H1 (cell line): ENCODE data around the gene TGM6. TPM values are rescaled to one million over a fixed set of nuclear protein-coding genes. Genes with fewer than 3 reads are reported as not detected.

ENCODE experiments used
- CTCF ChIA-PET: fragments of 300-600 bp; sonication (Branson Sonifier 250); formaldehyde crosslinking; loops from one replicate; lab custom pipeline; 2021; ENCODE audit not compliant: partially characterized antibody; lab: Charles Lee
- POLR2A ChIA-PET: fragments of 300-600 bp; sonication (Branson Sonifier 250); formaldehyde crosslinking; loops from one replicate; lab custom pipeline; 2021; ENCODE audit warnings: inconsistent platforms; ENCODE audit not compliant: partially characterized antibody; lab: Charles Lee
- DNase-seq, 2 experiments: peaks; one replicate each; pipeline versions ENCODE4 v3.0.0 to v3.0.0-alpha.2; 2010 to 2022; ENCODE audit warnings: low spot score in 2 of 2, low read depth in 1 of 2, mixed read lengths in 1 of 2
- FAIRE-seq: peaks from 2 replicates; lab custom pipeline; 2011; peaks lifted over from hg19 to GRCh38; lab: Jason Lieb, UNC
- H2AFZ ChIP-seq: 2 replicates; pipeline ENCODE4 v1.8.1; 2012; ENCODE audit warnings: low read length, inconsistent platforms
- H2AK5ac ChIP-seq: 2 replicates; pipeline ENCODE4 v1.6.1; 2013; ENCODE audit warnings: low read depth, low read length
- H2BK120ac ChIP-seq: replicated peaks from 2 replicates; pipeline ENCODE3; 2013; ENCODE audit warnings: low read depth, low read length, inconsistent platforms
- H2BK12ac ChIP-seq: 2 replicates; pipeline ENCODE4 v1.6.1; 2013; ENCODE audit warnings: low read depth, low read length
- H2BK15ac ChIP-seq: 2 replicates; pipeline ENCODE4 v1.6.1; 2013; ENCODE audit warnings: low read length
- H2BK20ac ChIP-seq: 2 replicates; pipeline ENCODE4 v1.6.1; 2013; ENCODE audit warnings: low read length
- H2BK5ac ChIP-seq: 2 replicates; pipeline ENCODE4 v1.6.1; 2013; ENCODE audit warnings: low read depth, low read length
- H3K14ac ChIP-seq: 2 replicates; pipeline ENCODE4 v1.6.1; 2013; ENCODE audit warnings: inconsistent platforms; ENCODE audit not compliant: insufficient read length
- H3K18ac ChIP-seq: 2 replicates; pipeline ENCODE4 v1.6.1; 2013; ENCODE audit warnings: low read length; ENCODE audit errors: extremely low read depth
- H3K23ac ChIP-seq: 2 replicates; pipeline ENCODE4 v1.6.1; 2013; ENCODE audit warnings: inconsistent platforms; ENCODE audit not compliant: insufficient read length
- H3K23me2 ChIP-seq: 2 replicates; pipeline ENCODE4 v1.6.1; 2013; ENCODE audit warnings: low read depth, low read length
- H3K27ac ChIP-seq: 2 replicates; pipeline ENCODE4 v1.6.1; 2011; ENCODE audit warnings: low read depth, low read length, inconsistent platforms
- H3K27me3 ChIP-seq, 4 experiments: replicated peaks in 1 of 4; 1 replicate in 1 of 4; 2 replicates in 3 of 4; pipeline versions ENCODE4 v1.6.1 to v1.8.1; 2011 to 2013; ENCODE audit warnings: low read length in 3 of 4, mild to moderate bottlenecking in 3 of 4, inconsistent platforms in 2 of 4, mixed read lengths in 2 of 4, moderate library complexity in 1 of 4; ENCODE audit not compliant: control insufficient read depth in 3 of 4, insufficient read depth in 3 of 4; ENCODE audit errors: extremely low read depth in 1 of 4
- H3K36me3 ChIP-seq, 4 experiments: 2 replicates each; pipeline versions ENCODE4 v1.6.1 to v1.8.1; 2011 to 2013; ENCODE audit warnings: mild to moderate bottlenecking in 4 of 4, low read length in 3 of 4, moderate library complexity in 2 of 4, control low read depth in 1 of 4, inconsistent platforms in 1 of 4; ENCODE audit not compliant: insufficient read depth in 4 of 4, control insufficient read depth in 2 of 4
- H3K4ac ChIP-seq: replicated peaks from 2 replicates; pipeline ENCODE3; 2013; ENCODE audit warnings: low read length, low read depth, mixed read lengths, inconsistent platforms; ENCODE audit not compliant: insufficient read length
- H3K4me1 ChIP-seq, 4 experiments: replicated peaks in 1 of 4; 1 replicate in 1 of 4; 2 replicates in 3 of 4; pipeline versions ENCODE4 v1.6.1 to v1.8.1; 2011 to 2013; ENCODE audit warnings: low read length in 3 of 4, inconsistent platforms in 2 of 4, mixed read lengths in 1 of 4; ENCODE audit not compliant: insufficient read depth in 4 of 4, control insufficient read depth in 3 of 4
- H3K4me2 ChIP-seq, 2 experiments: 2 replicates each; pipeline versions ENCODE4 v1.6.1 to v1.8.1; 2011 to 2013; ENCODE audit warnings: low read depth in 2 of 2, low read length in 2 of 2, control low read depth in 1 of 2, inconsistent platforms in 1 of 2, mild to moderate bottlenecking in 1 of 2; ENCODE audit not compliant: insufficient read depth in 1 of 2
- H3K4me3 ChIP-seq, 4 experiments: fragments of 200-600, 300-600 bp in 1 of 4; sonication (generic), shearing (Covaris generic), sonication (Bioruptor Twin) in 1 of 4; 2 replicates each; pipeline versions ENCODE4 v1.5.1 to v1.8.1; 2011 to 2016; ENCODE audit warnings: low read length in 4 of 4, low read depth in 3 of 4, control low read depth in 2 of 4, inconsistent platforms in 2 of 4, mild to moderate bottlenecking in 2 of 4, mixed read lengths in 1 of 4, moderate library complexity in 1 of 4; ENCODE audit not compliant: insufficient read depth in 2 of 4; ENCODE audit errors: extremely low read depth in 1 of 4
- H3K56ac ChIP-seq: replicated peaks from 2 replicates; pipeline ENCODE3; 2013; ENCODE audit warnings: low read depth, mild to moderate bottlenecking, mixed read lengths, low read length, inconsistent platforms; ENCODE audit not compliant: insufficient read length
- H3K79me1 ChIP-seq: 2 replicates; pipeline ENCODE4 v1.6.1; 2013; ENCODE audit warnings: low read depth, low read length, control low read depth
- H3K79me2 ChIP-seq, 2 experiments: 2 replicates each; pipeline versions ENCODE4 v1.6.1 to v1.8.1; 2012 to 2013; ENCODE audit warnings: low read length in 2 of 2, mild to moderate bottlenecking in 2 of 2, inconsistent platforms in 1 of 2; ENCODE audit not compliant: insufficient read depth in 2 of 2, control insufficient read depth in 1 of 2
- H3K9ac ChIP-seq, 4 experiments: replicated peaks in 1 of 4; 1 replicate in 1 of 4; 2 replicates in 3 of 4; pipeline versions ENCODE4 v1.6.1 to v1.8.1; 2011 to 2013; ENCODE audit warnings: low read depth in 3 of 4, low read length in 3 of 4, control low read depth in 2 of 4, mild to moderate bottlenecking in 2 of 4, moderate library complexity in 2 of 4, inconsistent platforms in 1 of 4; ENCODE audit errors: extremely low read depth in 1 of 4
- H3K9me3 ChIP-seq, 2 experiments: 2 replicates each; pipeline versions ENCODE4 v1.6.1 to v1.8.1; 2012 to 2013; ENCODE audit warnings: mild to moderate bottlenecking in 2 of 2, moderate library complexity in 2 of 2, control low read depth in 1 of 2, inconsistent platforms in 1 of 2, low read depth in 1 of 2, low read length in 1 of 2, mixed read lengths in 1 of 2; ENCODE audit not compliant: insufficient read depth in 2 of 2
- H4K20me1 ChIP-seq, 2 experiments: replicated peaks in 1 of 2; 2 replicates each; pipeline versions ENCODE3 to v1.8.1; 2011 to 2013; ENCODE audit warnings: inconsistent platforms in 2 of 2, low read length in 2 of 2, mild to moderate bottlenecking in 1 of 2; ENCODE audit not compliant: insufficient read depth in 2 of 2, control insufficient read depth in 1 of 2
- H4K5ac ChIP-seq: 2 replicates; pipeline ENCODE4 v1.6.1; 2013; ENCODE audit warnings: low read length, low read depth, mixed read lengths, inconsistent platforms; ENCODE audit not compliant: insufficient read length
- H4K8ac ChIP-seq: 2 replicates; pipeline ENCODE4 v1.8.0; 2013; ENCODE audit warnings: mild to moderate bottlenecking, moderate library complexity, low read length, inconsistent platforms; ENCODE audit not compliant: insufficient read depth; ENCODE audit errors: extremely low read depth
- H4K91ac ChIP-seq: replicated peaks from 2 replicates; pipeline ENCODE3; 2013; ENCODE audit warnings: low read length, mixed read lengths, inconsistent platforms; ENCODE audit not compliant: insufficient read length
- BCL11A ChIP-seq, 2 experiments: IDR thresholded peaks; one replicate each; pipeline ENCODE4 v1.6.1; 2011; ENCODE audit warnings: low read depth in 2 of 2, low read length in 2 of 2, mild to moderate bottlenecking in 2 of 2
- FOSL1 ChIP-seq: IDR thresholded peaks from 2 replicates; pipeline ENCODE4 v1.6.1; 2011; ENCODE audit warnings: mild to moderate bottlenecking, low read depth, low read length, moderate library complexity; ENCODE audit not compliant: insufficient read depth
- PHF8 ChIP-seq: fragments of 200-600 bp; sonication (generic); conservative IDR thresholded peaks from 2 replicates; pipeline ENCODE4 v1.7.1; 2012; ENCODE audit warnings: low read depth, mild to moderate bottlenecking, inconsistent platforms, low read length, moderate library complexity
- RFX5 ChIP-seq: IDR thresholded peaks from 2 replicates; pipeline ENCODE4 v1.6.1; 2011; ENCODE audit warnings: low read depth, low read length, improper control_type of control experiment, borderline replicate concordance
- TAF1 ChIP-seq: IDR thresholded peaks from 2 replicates; pipeline ENCODE4 v1.6.1; 2011; ENCODE audit warnings: mild to moderate bottlenecking, low read depth, low read length
- YY1 ChIP-seq: IDR thresholded peaks from 2 replicates; pipeline ENCODE4 v1.6.1; 2011; ENCODE audit warnings: low read depth, mild to moderate bottlenecking, low read length
- WGBS, 2 experiments: shearing (Covaris generic) in 1 of 2; methylation state at CpG; one replicate each; pipeline versions ENCODE4 v1.1.6 to v1.1.7; 2013 to 2015; ENCODE audit warnings: low lambda C conversion rate in 2 of 2, mixed read lengths in 2 of 2, inconsistent platforms in 1 of 2, low coverage in 1 of 2, missing lambda C conversion rate in 1 of 2; ENCODE audit not compliant: insufficient replicate concordance in 2 of 2, insufficient coverage in 1 of 2, insufficient read length in 1 of 2; ENCODE audit errors: extremely low coverage in 1 of 2, missing lambda C conversion rate in 1 of 2; 5-methylcytosine and 5-hydroxymethylcytosine counted together
- polyA plus RNA-seq, 7 experiments: library from polyadenylated mRNA; depleted of rRNA in 3 of 7; stranded (reverse) in 5 of 7; unstranded in 2 of 7; fragments of >200 nt in 5 of 7; fragments of 200-250 nt in 2 of 7; gene quantifications; 1 replicate in 5 of 7; 2 replicates in 1 of 7; 4 replicates in 1 of 7; pipeline versions ENCODE4 v1.2.1 to v1.2.3, GENCODE V29; 2011 to 2013; ENCODE audit warnings: missing spikeins in 2 of 7, mixed read lengths in 2 of 7
- total RNA-seq: library from RNA; stranded (reverse); fragmentation: NEBNext Ultra II Directional; extraction: Animal tissue kit (Norgen Biotek cat#: 25700); gene quantifications from 2 replicates; pipeline ENCODE4 v1.2.1, GENCODE V29; 2021
- TF ChIP-seq, protein P1 (sequence below): IDR thresholded peaks from 2 replicates; pipeline ENCODE4 v1.6.1; 2011; ENCODE audit warnings: low read length, improper control_type of control experiment

The TGM6 gene
- total and polyA plus RNA-seq, 2 of the 8 experiments (the other 6 are each of a cell fraction or from before 2014, with no cell fraction given), result 0.03 TPM; not detected in 1

DNA sequence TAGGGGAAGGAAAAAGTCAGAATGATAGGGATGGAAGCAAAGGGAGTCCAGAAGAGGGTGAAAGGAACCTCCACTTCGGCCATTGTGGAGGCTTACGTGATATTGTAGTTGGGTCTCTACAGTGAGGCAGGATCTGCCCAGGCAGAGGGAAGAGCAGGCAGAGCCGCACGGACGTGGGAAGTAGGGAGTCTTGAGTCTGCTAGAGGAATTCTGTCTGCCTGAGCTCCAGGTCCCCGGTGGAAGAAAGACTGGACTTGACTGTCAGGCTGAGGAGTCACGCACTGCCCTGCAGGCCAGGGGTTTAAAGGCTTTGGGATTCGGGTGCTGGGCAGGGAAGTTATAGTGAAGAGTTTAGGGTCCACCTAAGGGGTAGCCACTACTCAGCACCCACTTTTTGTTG is 16.4 kb downstream of the TGM6 start:
- Histone ChIP-seq H3K36me3 (no peaks in the 10 kb centered on the region), H3K79me1 (no peaks in the 10 kb centered on the region), H3K4me1 (no peaks in the 10 kb centered on the region), H3K4me3 (no peak overlapping the region), H3K23ac (no peak overlapping the region), H2BK20ac (no peak overlapping the region), H3K4me2 (no peak overlapping the region), H2BK120ac (no peak overlapping the region), H3K56ac (no peak overlapping the region), H3K23me2 (no peaks in the 10 kb centered on the region), H4K5ac (no peak overlapping the region), H4K8ac (no peak overlapping the region), H3K14ac (no peak overlapping the region), H3K4ac (no peak overlapping the region), H2AFZ (no peak overlapping the region), H3K18ac (no peak overlapping the region), H2BK5ac (no peak overlapping the region), H2BK12ac (no peak overlapping the region), H3K27me3 (no peaks in the 10 kb centered on the region), H3K27ac (no peak overlapping the region), H3K9ac (no peak overlapping the region), H3K9me3 (no peaks in the 10 kb centered on the region), H4K91ac (no peak overlapping the region), H2BK15ac (no peak overlapping the region), H2AK5ac (no peak overlapping the region), H3K79me2 (no peaks in the 10 kb centered on the region), H4K20me1 (no peaks in the 10 kb centered on the region)
- ChIA-PET POLR2A (no interaction called here), CTCF (interaction anchor here (0.7 to 18.3 kb wide), 5 partner anchors 13 to 486 kb away, joined by 3 to 210 read pairs (median 3); partner anchors contain the start of gene TGM6)
- TF ChIP-seq RFX5 (no peak), FOSL1 (no peak), BCL11A (IDR thresholded peaks at IDR 0.05; ENCODE audit: low read depth in 2 of 2, low read length in 2 of 2) (no peak), YY1 (no peak), TAF1 (no peak), PHF8 (no peak)
- TF ChIP-seq, protein P1, sequence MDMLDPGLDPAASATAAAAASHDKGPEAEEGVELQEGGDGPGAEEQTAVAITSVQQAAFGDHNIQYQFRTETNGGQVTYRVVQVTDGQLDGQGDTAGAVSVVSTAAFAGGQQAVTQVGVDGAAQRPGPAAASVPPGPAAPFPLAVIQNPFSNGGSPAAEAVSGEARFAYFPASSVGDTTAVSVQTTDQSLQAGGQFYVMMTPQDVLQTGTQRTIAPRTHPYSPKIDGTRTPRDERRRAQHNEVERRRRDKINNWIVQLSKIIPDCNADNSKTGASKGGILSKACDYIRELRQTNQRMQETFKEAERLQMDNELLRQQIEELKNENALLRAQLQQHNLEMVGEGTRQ, result no peak
- no peak for FAIRE-seq
- 92% methylated on average over 8 of the region's 8 CpGs; no CpG with 5 or more reads in 1 of the 2 experiments for WGBS, 2 experiments
- DNase-seq, result no peak
